HTR-8/SVneo (cell line): ENCODE measurements around the gene KLK2.

Experiments
- DNase-seq: peaks from one replicate; pipeline ENCODE4 v3.0.0; 2011; ENCODE audit warnings: low spot score, mixed read lengths; ENCODE audit not compliant: insufficient read length
- FAIRE-seq: peaks from 2 replicates; lab custom pipeline; 2011; peaks lifted over from hg19 to GRCh38; lab: Jason Lieb, UNC

KLK2 gene

DNA sequence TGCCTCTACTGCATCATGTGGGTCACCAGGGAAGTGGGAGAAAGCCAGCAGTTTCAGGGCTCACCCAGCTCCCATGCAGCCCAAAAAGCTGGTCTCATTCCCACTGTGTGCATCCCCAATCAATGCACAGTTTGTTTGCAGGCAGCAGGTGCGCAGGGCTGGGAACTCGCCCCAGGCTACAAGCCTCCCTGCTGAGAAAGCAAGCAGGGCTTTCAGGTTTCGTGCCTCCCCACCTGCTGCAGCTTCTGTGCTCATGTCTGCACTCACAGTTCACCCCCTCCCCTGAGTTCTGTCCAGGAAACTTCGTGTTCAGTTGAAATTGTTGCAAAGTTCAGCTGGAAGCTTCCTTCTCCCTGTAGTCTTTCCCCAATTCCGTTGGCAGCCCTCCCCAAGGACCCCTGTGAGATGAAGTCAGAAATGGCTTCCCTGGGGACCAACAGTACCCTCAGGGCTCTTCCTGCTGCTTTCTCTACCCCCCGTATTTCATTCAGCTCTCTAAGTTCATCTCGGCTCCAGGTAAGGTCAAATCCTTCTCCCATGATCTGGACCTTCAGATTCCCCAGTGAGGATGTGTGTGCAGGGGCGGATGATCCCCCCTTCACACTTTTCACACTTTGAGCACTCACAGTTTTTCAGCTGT is 28.8 kb upstream of the KLK2 start:
- DNase-seq: no peak
- FAIRE-seq: no peak

DNA sequence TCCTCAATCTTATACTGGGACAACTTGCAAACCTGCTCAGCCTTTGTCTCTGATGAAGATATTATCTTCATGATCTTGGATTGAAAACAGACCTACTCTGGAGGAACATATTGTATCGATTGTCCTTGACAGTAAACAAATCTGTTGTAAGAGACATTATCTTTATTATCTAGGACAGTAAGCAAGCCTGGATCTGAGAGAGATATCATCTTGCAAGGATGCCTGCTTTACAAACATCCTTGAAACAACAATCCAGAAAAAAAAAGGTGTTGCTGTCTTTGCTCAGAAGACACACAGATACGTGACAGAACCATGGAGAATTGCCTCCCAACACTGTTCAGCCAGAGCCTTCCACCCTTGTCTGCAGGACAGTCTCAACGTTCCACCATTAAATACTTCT is 22.5 kb upstream of the KLK2 start:
- no peak for FAIRE-seq
- no peak for DNase-seq

DNA sequence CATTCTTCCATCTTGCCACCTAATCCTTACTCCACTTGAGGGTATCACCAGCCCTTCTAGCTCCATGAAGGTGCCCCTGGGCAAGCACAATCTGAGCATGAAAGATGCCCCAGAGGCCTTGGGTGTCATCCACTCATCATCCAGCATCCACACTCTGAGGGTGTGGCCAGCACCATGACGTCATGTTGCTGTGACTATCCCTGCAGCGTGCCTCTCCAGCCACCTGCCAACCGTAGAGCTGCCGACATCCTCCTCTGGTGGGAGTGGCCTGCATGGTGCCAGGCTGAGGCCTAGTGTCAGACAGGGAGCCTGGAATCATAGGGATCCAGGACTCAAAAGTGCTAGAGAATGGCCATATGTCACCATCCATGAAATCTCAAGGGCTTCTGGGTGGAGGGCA is 21.6 kb upstream of the KLK2 start:
- no peak for FAIRE-seq

DNA sequence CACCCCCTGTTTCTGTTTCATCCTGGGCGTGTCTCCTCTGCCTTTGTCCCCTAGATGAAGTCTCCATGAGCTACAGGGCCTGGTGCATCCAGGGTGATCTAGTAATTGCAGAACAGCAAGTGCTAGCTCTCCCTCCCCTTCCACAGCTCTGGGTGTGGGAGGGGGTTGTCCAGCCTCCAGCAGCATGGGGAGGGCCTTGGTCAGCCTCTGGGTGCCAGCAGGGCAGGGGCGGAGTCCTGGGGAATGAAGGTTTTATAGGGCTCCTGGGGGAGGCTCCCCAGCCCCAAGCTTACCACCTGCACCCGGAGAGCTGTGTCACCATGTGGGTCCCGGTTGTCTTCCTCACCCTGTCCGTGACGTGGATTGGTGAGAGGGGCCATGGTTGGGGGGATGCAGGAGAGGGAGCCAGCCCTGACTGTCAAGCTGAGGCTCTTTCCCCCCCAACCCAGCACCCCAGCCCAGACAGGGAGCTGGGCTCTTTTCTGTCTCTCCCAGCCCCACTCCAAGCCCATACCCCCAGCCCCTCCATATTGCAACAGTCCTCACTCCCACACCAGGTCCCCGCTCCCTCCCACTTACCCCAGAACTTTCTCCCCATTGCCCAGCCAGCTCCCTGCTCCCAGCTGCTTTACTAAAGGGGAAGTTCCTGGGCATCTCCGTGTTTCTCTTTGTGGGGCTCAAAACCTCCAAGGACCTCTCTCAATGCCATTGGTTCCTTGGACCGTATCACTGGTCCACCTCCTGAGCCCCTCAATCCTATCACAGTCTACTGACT is 18.4 kb upstream of the KLK2 start, which contains the start of gene KLK3:
TSS of gene KLK3 (plus strand) at position 280 of the 775 bp plus-strand sequence. CDS start at position 321, 41 bp downstream.
- no peak for FAIRE-seq
- no peak for DNase-seq

More for the DNA sequence above, 21.6 kb upstream of the KLK2 start:
- no peak for DNase-seq

DNA sequence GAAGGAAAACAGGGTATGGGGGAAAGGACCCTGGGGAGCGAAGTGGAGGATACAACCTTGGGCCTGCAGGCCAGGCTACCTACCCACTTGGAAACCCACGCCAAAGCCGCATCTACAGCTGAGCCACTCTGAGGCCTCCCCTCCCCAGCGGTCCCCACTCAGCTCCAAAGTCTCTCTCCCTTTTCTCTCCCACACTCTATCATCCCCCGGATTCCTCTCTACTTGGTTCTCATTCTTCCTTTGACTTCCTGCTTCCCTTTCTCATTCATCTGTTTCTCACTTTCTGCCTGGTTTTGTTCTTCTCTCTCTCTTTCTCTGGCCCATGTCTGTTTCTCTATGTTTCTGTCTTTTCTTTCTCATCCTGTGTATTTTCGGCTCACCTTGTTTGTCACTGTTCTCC is 15.9 kb upstream of the KLK2 start:
- no peak for DNase-seq
- no peak for FAIRE-seq

DNA sequence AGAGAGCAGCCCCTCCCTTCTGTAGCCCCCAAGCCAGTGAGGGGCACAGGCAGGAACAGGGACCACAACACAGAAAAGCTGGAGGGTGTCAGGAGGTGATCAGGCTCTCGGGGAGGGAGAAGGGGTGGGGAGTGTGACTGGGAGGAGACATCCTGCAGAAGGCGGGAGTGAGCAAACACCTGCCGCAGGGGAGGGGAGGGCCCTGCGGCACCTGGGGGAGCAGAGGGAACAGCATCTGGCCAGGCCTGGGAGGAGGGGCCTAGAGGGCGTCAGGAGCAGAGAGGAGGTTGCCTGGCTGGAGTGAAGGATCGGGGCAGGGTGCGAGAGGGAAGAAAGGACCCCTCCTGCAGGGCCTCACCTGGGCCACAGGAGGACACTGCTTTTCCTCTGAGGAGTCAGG is 14.4 kb upstream of the KLK2 start:
- no peak for DNase-seq
- FAIRE-seq: no peak

DNA sequence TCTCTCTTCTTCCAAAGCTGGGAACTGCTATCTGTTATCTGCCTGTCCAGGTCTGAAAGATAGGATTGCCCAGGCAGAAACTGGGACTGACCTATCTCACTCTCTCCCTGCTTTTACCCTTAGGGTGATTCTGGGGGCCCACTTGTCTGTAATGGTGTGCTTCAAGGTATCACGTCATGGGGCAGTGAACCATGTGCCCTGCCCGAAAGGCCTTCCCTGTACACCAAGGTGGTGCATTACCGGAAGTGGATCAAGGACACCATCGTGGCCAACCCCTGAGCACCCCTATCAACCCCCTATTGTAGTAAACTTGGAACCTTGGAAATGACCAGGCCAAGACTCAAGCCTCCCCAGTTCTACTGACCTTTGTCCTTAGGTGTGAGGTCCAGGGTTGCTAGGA is 13.4 kb upstream of the KLK2 start:
- FAIRE-seq: no peak
- no peak for DNase-seq

DNA sequence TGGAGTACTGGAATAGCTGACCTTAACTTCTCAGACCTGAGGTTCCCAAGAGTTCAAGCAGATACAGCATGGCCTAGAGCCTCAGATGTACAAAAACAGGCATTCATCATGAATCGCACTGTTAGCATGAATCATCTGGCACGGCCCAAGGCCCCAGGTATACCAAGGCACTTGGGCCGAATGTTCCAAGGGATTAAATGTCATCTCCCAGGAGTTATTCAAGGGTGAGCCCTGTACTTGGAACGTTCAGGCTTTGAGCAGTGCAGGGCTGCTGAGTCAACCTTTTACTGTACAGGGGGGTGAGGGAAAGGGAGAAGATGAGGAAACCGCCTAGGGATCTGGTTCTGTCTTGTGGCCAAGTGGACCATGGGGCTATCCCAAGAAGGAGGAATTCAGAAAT is 12.2 kb upstream of the KLK2 start:
- FAIRE-seq (no peak), DNase-seq (no peak)

DNA sequence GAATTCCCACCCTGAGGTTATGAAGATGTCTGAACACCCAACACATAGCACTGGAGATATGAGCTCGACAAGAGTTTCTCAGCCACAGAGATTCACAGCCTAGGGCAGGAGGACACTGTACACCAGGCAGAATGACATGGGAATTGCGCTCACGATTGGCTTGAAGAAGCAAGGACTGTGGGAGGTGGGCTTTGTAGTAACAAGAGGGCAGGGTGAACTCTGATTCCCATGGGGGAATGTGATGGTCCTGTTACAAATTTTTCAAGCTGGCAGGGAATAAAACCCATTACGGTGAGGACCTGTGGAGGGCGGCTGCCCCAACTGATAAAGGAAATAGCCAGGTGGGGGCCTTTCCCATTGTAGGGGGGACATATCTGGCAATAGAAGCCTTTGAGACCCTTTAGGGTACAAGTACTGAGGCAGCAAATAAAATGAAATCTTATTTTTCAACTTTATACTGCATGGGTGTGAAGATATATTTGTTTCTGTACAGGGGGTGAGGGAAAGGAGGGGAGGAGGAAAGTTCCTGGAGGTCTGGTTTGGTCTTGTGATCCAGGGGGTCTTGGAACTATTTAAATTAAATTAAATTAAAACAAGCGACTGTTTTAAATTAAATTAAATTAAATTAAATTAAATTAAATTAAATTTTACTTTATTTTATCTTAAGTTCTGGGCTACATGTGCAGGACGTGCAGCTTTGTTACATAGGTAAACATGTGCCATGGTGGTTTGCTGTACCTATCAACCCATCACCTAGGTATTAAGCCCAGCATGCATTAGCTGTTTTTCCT is 11.5 kb upstream of the KLK2 start:
- FAIRE-seq (no peak), DNase-seq (no peak)

DNA sequence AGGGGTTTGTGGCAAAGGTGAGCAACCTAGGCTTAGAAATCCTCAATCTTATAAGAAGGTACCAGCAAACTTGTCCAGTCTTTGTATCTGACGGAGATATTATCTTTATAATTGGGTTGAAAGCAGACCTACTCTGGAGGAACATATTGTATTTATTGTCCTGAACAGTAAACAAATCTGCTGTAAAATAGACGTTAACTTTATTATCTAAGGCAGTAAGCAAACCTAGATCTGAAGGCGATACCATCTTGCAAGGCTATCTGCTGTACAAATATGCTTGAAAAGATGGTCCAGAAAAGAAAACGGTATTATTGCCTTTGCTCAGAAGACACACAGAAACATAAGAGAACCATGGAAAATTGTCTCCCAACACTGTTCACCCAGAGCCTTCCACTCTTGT is 3.8 kb upstream of the KLK2 start:
- no peak for DNase-seq
- no peak for FAIRE-seq

DNA sequence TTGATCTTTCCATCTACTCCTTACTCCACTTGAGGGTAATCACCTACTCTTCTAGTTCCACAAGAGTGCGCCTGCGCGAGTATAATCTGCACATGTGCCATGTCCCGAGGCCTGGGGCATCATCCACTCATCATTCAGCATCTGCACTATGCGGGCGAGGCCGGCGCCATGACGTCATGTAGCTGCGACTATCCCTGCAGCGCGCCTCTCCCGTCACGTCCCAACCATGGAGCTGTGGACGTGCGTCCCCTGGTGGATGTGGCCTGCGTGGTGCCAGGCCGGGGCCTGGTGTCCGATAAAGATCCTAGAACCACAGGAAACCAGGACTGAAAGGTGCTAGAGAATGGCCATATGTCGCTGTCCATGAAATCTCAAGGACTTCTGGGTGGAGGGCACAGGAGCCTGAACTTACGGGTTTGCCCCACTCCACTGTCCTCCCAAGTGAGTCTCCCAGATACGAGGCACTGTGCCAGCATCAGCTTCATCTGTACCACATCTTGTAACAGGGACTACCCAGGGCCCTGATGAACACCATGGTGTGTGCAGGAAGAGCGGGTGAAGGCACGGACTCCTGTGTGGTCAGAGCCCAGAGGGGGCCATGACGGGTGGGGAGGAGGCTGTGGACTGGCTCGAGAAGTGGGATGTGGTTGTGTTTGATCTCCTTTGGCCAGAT is 2.7 kb upstream of the KLK2 start:
- DNase-seq (no peak), FAIRE-seq (no peak)

DNA sequence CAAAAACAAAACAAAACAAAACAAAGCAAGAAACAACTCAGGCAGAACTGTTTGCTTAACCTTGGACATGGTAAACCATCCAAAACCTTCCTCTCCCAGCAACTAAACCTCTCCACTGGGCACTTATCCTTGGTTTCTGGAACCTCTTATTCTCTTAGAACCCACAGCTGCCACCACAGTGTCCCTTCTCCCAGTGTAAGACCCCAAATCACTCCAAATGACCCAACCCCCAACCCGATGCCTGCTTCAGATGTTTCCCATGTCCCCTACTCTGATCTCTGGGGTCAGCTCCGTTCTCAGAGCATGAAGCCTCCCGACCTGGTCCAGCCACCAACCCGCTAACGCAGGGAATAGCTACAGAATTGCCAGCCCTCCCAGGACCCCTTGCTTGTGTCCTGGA is 972 bp downstream of the KLK2 start:
- no peak for DNase-seq
- no peak for FAIRE-seq

DNA sequence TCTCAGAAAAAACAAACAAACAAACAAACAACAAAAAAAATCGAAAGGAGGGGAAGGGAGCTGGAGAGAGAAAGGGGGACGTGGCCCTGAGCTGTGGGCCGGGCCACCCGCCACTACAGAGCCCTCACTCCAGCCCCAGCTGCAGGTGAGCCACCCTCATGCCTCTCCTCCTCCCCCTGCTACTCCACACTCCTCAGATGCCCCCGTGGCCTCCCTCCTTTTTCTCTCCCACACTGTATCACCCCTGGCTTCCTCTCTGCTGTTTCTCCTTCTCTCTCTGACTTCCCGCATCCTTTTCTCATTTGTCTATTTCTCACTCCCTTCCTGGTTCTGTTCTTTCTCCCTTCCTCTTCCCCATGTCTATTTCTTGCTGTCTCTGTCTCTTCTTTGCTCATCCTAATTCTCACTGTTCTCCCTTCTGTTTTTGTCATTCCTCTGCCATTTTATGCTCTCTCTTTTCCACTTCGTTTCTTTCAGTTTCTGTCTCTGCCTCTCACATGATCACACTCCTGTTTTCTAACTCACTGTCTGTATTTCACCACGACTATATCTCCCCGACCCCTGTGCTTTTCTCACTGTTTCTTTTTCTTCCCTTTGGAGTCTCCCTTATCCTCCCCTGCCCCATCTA is 2.7 kb downstream of the KLK2 start:
- DNase-seq (no peak), FAIRE-seq (no peak)

DNA sequence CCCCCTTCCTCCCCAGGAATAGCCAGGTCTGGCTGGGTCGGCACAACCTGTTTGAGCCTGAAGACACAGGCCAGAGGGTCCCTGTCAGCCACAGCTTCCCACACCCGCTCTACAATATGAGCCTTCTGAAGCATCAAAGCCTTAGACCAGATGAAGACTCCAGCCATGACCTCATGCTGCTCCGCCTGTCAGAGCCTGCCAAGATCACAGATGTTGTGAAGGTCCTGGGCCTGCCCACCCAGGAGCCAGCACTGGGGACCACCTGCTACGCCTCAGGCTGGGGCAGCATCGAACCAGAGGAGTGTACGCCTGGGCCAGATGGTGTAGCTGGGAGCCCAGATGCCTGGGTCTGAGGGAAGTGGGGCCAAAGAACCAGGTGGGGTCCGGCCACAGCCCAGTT is 3.2 kb downstream of the KLK2 start:
- DNase-seq (no peak), FAIRE-seq (no peak)

DNA sequence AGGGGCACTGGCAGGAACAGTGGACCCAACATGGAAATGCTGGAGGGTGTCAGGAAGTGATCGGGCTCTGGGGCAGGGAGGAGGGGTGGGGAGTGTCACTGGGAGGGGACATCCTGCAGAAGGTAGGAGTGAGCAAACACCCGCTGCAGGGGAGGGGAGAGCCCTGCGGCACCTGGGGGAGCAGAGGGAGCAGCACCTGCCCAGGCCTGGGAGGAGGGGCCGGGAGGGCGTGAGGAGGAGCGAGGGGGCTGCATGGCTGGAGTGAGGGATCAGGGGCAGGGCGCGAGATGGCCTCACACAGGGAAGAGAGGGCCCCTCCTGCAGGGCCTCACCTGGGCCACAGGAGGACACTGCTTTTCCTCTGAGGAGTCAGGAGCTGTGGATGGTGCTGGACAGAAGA is 4.1 kb downstream of the KLK2 start:
- FAIRE-seq (no peak), DNase-seq (no peak)

DNA sequence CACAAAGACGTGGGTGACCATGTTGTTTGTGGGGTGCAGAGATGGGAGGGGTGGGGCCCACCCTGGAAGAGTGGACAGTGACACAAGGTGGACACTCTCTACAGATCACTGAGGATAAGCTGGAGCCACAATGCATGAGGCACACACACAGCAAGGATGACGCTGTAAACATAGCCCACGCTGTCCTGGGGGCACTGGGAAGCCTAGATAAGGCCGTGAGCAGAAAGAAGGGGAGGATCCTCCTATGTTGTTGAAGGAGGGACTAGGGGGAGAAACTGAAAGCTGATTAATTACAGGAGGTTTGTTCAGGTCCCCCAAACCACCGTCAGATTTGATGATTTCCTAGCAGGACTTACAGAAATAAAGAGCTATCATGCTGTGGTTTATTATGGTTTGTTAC is 5.6 kb downstream of the KLK2 start:
- DNase-seq: no peak
- FAIRE-seq: no peak

DNA sequence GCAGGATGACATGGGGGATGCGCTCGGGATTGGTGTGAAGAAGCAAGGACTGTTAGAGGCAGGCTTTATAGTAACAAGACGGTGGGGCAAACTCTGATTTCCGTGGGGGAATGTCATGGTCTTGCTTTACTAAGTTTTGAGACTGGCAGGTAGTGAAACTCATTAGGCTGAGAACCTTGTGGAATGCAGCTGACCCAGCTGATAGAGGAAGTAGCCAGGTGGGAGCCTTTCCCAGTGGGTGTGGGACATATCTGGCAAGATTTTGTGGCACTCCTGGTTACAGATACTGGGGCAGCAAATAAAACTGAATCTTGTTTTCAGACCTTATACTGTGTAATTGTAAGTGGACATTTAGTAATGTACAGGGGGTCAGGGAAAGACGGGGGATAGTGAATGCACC is 7.0 kb downstream of the KLK2 start:
- FAIRE-seq (no peak), DNase-seq (no peak)

DNA sequence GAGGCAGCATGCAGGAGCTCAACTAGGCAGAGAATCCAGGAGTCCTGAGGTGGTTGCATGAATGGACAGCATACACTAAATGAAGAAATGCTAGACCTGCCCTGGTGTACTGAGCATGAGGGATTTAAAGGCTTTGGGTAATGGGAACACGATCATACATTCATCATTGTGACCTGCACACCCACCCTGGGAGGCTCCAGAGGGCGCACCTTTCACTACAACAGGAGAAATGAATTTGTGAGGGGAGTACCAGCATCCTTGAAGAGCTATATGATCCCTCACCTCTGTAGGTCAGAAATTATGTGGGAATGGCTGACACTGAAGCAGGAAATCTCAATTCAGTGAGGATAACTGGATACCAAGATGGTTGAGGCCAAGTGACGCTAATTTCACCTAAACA is 8.9 kb downstream of the KLK2 start:
- DNase-seq (no peak), FAIRE-seq (no peak)

DNA sequence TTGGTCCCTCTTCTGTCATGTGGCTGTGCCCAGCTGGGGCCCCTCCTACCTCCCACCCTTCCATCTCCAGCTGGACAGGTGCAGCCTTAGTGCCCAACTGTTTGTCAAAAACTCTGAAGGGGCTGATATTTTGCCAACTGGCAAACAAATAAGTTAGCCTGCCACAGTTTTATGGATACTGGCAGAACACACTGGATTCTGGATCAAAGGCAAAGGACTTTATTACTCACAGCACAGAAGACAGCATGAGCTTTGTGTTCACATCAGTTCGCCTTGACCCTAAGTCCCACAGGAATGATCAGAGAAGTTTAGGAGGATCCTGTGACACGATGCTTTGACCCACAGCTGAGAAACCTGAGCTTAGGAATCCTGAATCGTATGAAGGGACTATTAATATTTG is 16.4 kb downstream of the KLK2 start:
- DNase-seq: no peak

More for the DNA sequence above, 16.4 kb downstream of the KLK2 start:
- FAIRE-seq: no peak
